Skeletal muscle tissue (tissue), 4 donors: ENCODE measurements around the gene ACTL6A. TPM values are rescaled to one million over a fixed set of nuclear protein-coding genes. Genes with fewer than 3 reads are reported as not detected.
"Not testable (repeated sequence)": the region's sequence is repeated elsewhere in the genome, so short reads cannot be mapped to it uniquely, and the experiment has no call there.

Experiments used
- H3K27ac ChIP-seq: one replicate; pipeline ENCODE4 v1.7.0; 2013; ENCODE audit warnings: mild to moderate bottlenecking, low read depth, low read length, inconsistent platforms
- H3K27me3 ChIP-seq, 3 donors: one replicate each; pipeline ENCODE4 v1.7.0; 2013; ENCODE audit warnings: low read length in 3 of 3; ENCODE audit not compliant: control insufficient read depth in 3 of 3, insufficient read depth in 3 of 3
- H3K36me3 ChIP-seq, 3 donors: one replicate each; pipeline ENCODE4 v1.7.0; 2013; ENCODE audit warnings: low read length in 3 of 3; ENCODE audit not compliant: control insufficient read depth in 3 of 3, insufficient read depth in 3 of 3
- H3K4me1 ChIP-seq, 3 donors: one replicate each; pipeline ENCODE4 v1.7.0; 2013; ENCODE audit warnings: low read length in 3 of 3, mild to moderate bottlenecking in 3 of 3; ENCODE audit not compliant: control insufficient read depth in 3 of 3, insufficient read depth in 3 of 3
- H3K4me3 ChIP-seq, 3 donors: one replicate each; pipeline ENCODE4 v1.7.0; 2013; ENCODE audit warnings: low read length in 3 of 3
- H3K9ac ChIP-seq, 3 donors: one replicate each; pipeline ENCODE4 v1.7.0; 2013; ENCODE audit warnings: low read length in 3 of 3, mild to moderate bottlenecking in 3 of 3, moderate library complexity in 2 of 3, low read depth in 1 of 3
- H3K9me3 ChIP-seq, 3 donors: one replicate each; pipeline ENCODE4 v1.7.0; 2013; ENCODE audit warnings: low read length in 3 of 3; ENCODE audit not compliant: control insufficient read depth in 3 of 3
- total RNA-seq: library from RNA; depleted of rRNA; stranded (reverse); fragments of >200 nt; gene quantifications from one replicate; pipeline ENCODE4 v1.2.3, GENCODE V29; 2014
- donor health status: Osteomylitis.

Gene ACTL6A
- total RNA-seq, result 40.7 TPM

DNA sequence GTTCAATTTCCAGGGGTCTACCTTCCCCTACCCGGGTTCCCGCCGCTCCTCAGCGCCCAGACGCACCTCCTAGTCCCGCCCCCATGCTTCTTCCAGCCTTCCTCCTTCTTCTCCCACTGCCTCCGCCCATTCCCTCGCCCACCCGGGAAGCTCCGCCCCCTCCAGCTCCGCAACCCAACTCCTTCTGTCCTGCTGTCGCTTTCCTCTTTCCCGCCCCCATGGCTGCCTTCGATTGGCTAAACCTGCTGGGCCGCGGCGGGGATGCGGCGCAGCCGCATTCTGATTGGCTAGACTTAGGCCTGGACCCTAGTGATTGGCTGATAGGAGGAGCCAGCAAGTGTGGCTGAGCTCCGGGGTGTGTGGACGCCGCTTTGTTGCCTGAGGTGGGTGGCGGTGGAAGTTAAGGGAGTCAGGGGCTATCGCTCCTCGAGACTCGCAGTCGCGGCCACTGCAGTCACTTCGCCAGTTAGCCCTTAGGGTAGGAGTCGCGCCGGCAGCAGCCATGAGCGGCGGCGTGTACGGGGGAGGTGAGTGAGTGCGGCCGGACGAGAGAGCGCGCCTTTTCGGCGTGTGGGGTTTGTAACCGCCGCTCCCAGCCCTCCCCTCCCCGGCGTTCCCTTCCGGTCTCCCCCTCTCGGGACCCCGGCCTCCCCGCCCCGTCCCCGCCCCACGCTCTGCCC is at the start of gene ACTL6A:
Gene ACTL6A (plus strand): TSS at position 336 of the 680 bp plus-strand sequence. CDS start 167 bp downstream, at position 503.
- Histone ChIP-seq H3K36me3 (no peaks in the 10 kb centered on the region), H3K27me3 (no peaks in the 10 kb centered on the region), H3K9me3 (no peaks in the 10 kb centered on the region), H3K9ac (peak within 1 kb of the TSS; percentile 82 to 86 (median 84)), H3K4me3 (peak within 1 kb of the TSS; percentile 90 to 98 (median 93)), H3K4me1 (peaks cover 5 to 7% (median 7%) of the 10 kb centered on the region in 3 donors), H3K27ac (peak within 1 kb of the TSS; percentile 68)

GRCh38 chr3:179513862-179514261 is 48.9 kb upstream of the ACTL6A start:
- no peak overlapping the region for H3K27ac ChIP-seq
- no peaks in the 10 kb centered on the region for H3K27me3 ChIP-seq
- H3K9me3 ChIP-seq, result no peaks in the 10 kb centered on the region
- no peak overlapping the region for H3K9ac ChIP-seq
- no peaks in the 10 kb centered on the region for H3K4me1 ChIP-seq
- no peaks in the 10 kb centered on the region for H3K36me3 ChIP-seq
- no peak overlapping the region for H3K4me3 ChIP-seq

DNA sequence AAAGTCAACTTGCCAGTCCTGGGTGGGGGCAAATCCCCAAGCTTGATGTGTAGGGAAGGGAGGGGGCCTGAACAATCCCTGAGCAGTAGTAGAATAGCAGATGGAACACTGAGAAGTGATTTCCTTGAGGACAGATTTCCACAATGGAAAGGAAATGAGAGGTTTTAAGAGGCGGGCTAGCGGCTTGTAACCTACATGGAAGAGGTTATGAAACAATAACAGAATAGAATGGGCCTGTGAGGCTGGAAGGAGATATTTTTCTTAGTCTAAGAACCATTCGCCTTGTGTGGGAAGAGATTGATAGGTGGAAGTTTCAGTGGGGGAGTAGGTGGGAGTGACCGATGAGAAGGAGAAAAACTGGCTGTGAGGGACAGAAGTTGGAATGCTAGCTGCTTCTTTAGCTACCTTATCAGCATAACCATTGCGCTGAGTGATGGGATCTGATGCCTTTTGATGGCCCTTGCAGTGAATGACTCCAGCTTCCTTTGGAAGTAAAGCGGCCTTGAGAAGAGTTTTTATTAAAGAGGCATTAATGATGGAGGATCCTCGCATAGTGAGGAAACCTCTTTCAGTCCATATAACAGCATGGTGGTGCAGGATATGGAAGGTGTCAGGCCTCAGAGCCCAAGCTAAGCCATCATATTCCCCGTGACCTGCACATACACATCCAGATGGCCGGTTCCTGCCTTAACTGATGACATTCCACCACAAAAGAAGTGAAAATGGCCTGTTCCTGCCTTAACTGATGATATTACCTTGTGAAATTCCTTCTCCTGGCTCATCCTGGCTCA is 46.1 kb upstream of the ACTL6A start:
- not testable (repeated sequence) for H3K4me3 ChIP-seq, H3K9me3 ChIP-seq, H3K4me1 ChIP-seq, H3K36me3 ChIP-seq, H3K9ac ChIP-seq, H3K27ac ChIP-seq, H3K27me3 ChIP-seq

DNA sequence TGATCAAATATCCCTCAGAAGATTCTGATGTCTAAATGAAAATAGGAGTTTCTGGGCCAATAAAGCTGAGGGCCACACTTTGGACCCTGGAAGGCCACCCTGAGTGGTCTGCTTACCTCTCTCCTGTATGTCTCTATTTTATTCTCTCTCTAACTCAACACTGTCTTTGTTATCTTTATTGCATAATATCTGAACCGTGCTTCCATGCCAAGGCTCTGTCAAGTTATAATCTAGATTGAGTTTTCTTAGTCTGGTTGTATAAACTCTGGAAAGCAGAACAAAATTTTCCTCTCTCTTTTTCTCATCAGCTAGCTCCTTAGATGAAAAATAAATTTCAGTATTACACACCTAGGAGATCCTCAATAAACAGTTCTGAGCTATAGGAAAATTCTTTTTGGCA is 36.2 kb upstream of the ACTL6A start:
- H3K36me3 ChIP-seq, result no peaks in the 10 kb centered on the region
- no peaks in the 10 kb centered on the region for H3K9me3 ChIP-seq
- no peak overlapping the region for H3K4me3 ChIP-seq
- no peaks in the 10 kb centered on the region for H3K27me3 ChIP-seq
- peaks cover 0 to 5% (median 3%) of the 10 kb centered on the region in 3 donors for H3K4me1 ChIP-seq
- peak overlapping the region; percentile 60 for H3K27ac ChIP-seq
- no peak overlapping the region for H3K9ac ChIP-seq

DNA sequence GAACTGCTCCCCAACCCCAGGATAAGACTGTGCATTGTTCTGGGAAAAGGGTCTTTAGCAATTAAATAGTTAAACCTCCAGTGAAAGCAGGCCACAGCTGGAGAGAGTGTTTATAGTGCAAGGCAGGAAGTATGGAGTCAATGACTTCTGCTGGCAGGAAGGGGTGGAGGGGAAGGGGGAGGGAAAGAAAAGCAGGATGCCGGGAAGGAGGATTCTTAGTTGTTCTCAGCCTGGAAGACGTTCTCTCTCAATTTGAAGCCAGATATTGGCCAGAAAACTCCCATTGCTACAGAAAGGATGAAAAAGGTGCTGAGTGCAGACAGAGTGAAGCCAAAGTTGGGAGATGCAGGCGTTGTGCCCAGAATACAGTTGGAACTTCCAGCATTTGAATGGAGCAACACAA is 35.7 kb upstream of the ACTL6A start:
- Histone ChIP-seq H3K27me3 (no peaks in the 10 kb centered on the region), H3K27ac (peak overlapping the region; percentile 60), H3K4me1 (peaks cover 0 to 5% (median 3%) of the 10 kb centered on the region in 3 donors), H3K4me3 (peak overlapping the region in 1 of 3 donors; percentile 20), H3K9me3 (no peaks in the 10 kb centered on the region), H3K9ac (no peak overlapping the region), H3K36me3 (no peaks in the 10 kb centered on the region)

DNA sequence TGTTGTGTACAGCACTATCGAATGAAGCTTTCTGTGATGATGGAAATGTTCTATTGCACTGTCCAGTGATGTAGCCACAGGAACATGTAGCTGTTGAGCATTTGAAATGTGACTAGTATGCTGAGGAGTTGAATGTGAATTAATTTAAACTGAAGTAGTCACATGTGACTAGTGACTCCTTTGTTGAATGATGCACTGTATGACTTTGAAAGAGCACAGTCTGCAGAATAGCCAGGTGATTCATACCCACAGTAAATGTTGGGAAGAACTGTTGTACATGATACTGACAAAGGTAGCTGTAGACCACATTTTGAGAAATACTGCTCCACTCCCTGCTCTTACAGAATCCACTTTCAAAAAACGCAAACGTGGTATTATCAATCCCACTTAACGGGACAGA is 34.0 kb upstream of the ACTL6A start:
- Histone ChIP-seq H3K4me1 (peaks cover 0 to 5% (median 3%) of the 10 kb centered on the region in 3 donors), H3K4me3 (no peak overlapping the region), H3K27ac (no peak overlapping the region), H3K27me3 (no peaks in the 10 kb centered on the region), H3K36me3 (no peaks in the 10 kb centered on the region), H3K9me3 (no peaks in the 10 kb centered on the region), H3K9ac (no peak overlapping the region)

DNA sequence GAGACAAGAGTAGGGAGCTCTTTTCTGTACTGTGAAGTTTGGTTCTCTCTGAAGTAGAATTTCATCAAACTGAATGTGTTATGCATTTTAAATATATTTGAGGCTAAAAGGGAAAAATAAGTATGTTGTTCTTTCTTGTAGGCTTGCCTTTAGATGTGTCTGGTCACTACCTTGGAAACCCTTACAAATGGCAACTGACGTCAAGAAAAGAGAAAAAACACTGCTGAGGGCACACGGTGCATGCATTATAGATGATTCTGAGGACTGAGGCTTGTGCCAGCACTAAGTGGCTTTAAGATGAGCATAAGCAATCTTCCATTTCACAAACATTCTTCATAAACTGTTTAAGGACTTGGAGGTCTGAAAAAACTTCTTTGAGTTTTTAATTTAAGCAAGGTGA is 31.1 kb upstream of the ACTL6A start:
- no peak overlapping the region for H3K27ac ChIP-seq
- H3K9me3 ChIP-seq, result no peaks in the 10 kb centered on the region
- H3K4me1 ChIP-seq, result no peaks in the 10 kb centered on the region
- no peak overlapping the region for H3K4me3 ChIP-seq
- no peaks in the 10 kb centered on the region for H3K27me3 ChIP-seq
- H3K9ac ChIP-seq, result no peak overlapping the region
- no peaks in the 10 kb centered on the region for H3K36me3 ChIP-seq

DNA sequence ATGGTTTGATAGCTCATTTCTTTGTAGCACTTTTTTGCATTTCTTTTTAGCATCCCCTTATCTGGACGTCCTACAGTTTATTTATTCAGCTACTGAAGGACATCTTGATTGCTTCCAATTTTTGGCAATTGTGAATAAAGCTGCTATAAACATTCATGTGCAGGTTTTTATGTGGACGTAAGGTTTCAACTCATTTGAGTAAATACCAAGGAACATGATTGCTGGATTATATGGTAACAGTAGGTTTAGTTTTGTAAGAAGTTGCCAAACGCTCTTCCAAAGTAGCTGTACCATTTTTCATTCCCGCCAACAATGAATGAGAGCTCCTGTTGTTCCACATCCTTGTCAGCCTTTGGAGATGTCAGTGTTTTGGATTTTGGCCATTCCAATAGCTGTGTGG is 29.5 kb upstream of the ACTL6A start:
- H3K4me1 ChIP-seq, result no peaks in the 10 kb centered on the region
- H3K9ac ChIP-seq, result no peak overlapping the region
- no peaks in the 10 kb centered on the region for H3K9me3 ChIP-seq
- no peaks in the 10 kb centered on the region for H3K27me3 ChIP-seq
- H3K4me3 ChIP-seq, result no peak overlapping the region
- H3K27ac ChIP-seq, result no peak overlapping the region
- H3K36me3 ChIP-seq, result no peaks in the 10 kb centered on the region

DNA sequence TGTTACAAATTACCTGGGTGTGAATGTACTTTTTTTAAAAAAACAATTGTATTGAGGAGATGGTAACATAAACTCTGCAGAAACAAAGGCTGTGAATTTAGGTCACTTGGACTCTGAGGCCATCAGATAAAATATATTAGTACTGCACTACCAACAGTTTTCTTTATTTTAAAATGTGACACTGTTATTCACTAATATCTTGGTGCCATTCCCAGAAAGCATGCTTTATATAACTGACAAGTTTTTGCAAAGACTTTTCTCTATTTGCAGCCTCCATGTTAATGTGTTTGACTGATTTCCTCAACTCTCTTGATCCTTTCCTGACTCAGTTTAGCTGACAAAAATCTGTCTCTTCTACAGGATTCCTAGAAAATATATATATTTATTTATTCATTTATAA is 26.5 kb upstream of the ACTL6A start:
- Histone ChIP-seq H3K27me3 (no peaks in the 10 kb centered on the region), H3K4me3 (no peak overlapping the region), H3K27ac (no peak overlapping the region), H3K9ac (no peak overlapping the region), H3K4me1 (no peaks in the 10 kb centered on the region), H3K9me3 (no peaks in the 10 kb centered on the region), H3K36me3 (no peaks in the 10 kb centered on the region)

DNA sequence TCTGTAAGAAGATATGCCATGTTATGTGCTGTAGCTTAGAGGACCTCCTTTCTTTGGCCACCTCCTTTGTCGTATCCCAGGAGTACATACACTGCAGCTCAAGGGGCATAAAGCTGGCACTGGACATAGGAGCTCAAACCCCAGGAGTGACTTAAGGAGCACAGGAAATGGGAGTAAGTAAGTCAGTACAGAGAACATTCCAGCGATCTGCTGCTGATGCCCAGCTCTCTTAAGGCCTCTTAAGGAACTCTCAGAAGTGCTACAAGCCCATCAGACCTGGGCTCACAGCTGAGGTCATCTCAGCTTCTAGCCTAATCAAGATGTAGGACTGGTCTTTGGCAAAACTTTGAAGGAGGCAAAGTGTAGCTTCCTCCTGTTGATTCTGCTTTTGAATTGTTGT is 21.6 kb upstream of the ACTL6A start:
- Histone ChIP-seq H3K27ac (no peak overlapping the region), H3K4me3 (no peak overlapping the region), H3K9me3 (no peaks in the 10 kb centered on the region), H3K36me3 (no peaks in the 10 kb centered on the region), H3K9ac (no peak overlapping the region), H3K4me1 (no peaks in the 10 kb centered on the region), H3K27me3 (no peaks in the 10 kb centered on the region)
